HG03097 (cell line): ENCODE data around the gene CCNYL1.

ENCODE experiments used
- ATAC-seq: cut with Tn5 transposase; IDR thresholded peaks from one replicate; pipeline ENCODE4 v1.9.1; 2021; ENCODE audit not compliant: unreplicated experiment, low FRiP score

Gene CCNYL1

GRCh38 chr2:207783514-207783913 lies 72.1 kb downstream of the CCNYL1 start:
- ATAC-seq: no peak

GRCh38 chr2:207784898-207785297 lies 73.5 kb downstream of the CCNYL1 start:
- ATAC-seq: no peak

- no peak for ATAC-seq
These were observed 75.6 kb downstream of the CCNYL1 start for GRCh38 chr2:207787017-207787416.

- ATAC-seq: no peak
These were observed 76.4 kb downstream of the CCNYL1 start for GRCh38 chr2:207787800-207788199.

GRCh38 chr2:207790898-207791297 lies 79.5 kb downstream of the CCNYL1 start:
- ATAC-seq: no peak

- ATAC-seq: no peak
These were observed 80.3 kb downstream of the CCNYL1 start for GRCh38 chr2:207791579-207792243.

- ATAC-seq: no peak
These were observed 80.9 kb downstream of the CCNYL1 start for GRCh38 chr2:207792244-207792785.

GRCh38 chr2:207796585-207797350 lies 85.3 kb downstream of the CCNYL1 start:
- no peak for ATAC-seq

- ATAC-seq: no peak
These were observed 89.8 kb downstream of the CCNYL1 start for GRCh38 chr2:207801259-207801658.

- no peak for ATAC-seq
These were observed 91.2 kb downstream of the CCNYL1 start for GRCh38 chr2:207802650-207803049.
